Karpas-422 (cell line): ENCODE data around the gene RPL15. TPM values are rescaled to one million over a fixed set of nuclear protein-coding genes. Genes with fewer than 3 reads are reported as not detected.
"Not testable (repeated sequence)": the region's sequence is repeated elsewhere in the genome, so short reads cannot be mapped to it uniquely, and the experiment has no call there.

ENCODE experiments used
- DNase-seq: peaks from one replicate; pipeline ENCODE4 v3.0.0-alpha.2; 2015
- H2AFZ ChIP-seq: fragments of 200-600 bp; sonication (generic); 2 replicates; pipeline ENCODE4 v1.6.1; 2014; ENCODE audit warnings: antibody characterized with exemption, low read length, mixed read lengths
- H3K27ac ChIP-seq: fragments of 200-600 bp; sonication (generic); 2 replicates; pipeline ENCODE4 v1.5.1; 2014; ENCODE audit warnings: mild to moderate bottlenecking, low read length, moderate library complexity
- H3K27me3 ChIP-seq: fragments of 200-600 bp; sonication (generic); 2 replicates; pipeline ENCODE4 v1.6.1; 2014; ENCODE audit warnings: low read length, mixed read lengths
- H3K36me3 ChIP-seq: fragments of 200-600 bp; sonication (generic); 2 replicates; pipeline ENCODE4 v1.6.1; 2014; ENCODE audit warnings: low read length, mixed read lengths; ENCODE audit not compliant: insufficient read depth
- H3K4me1 ChIP-seq: fragments of 200-600 bp; sonication (generic); 2 replicates; pipeline ENCODE4 v1.6.1; 2014; ENCODE audit warnings: mild to moderate bottlenecking, low read length, mixed read lengths
- H3K4me2 ChIP-seq: fragments of 200-600 bp; sonication (generic); 2 replicates; pipeline ENCODE4 v1.6.1; 2014; ENCODE audit warnings: low read length, low read depth, mild to moderate bottlenecking; ENCODE audit not compliant: poor library complexity, severe bottlenecking
- H3K4me3 ChIP-seq: fragments of 200-600 bp; sonication (generic); 2 replicates; pipeline ENCODE4 v1.5.1; 2014; ENCODE audit warnings: mild to moderate bottlenecking, antibody characterized with exemption, low read length, mixed read lengths
- H3K79me2 ChIP-seq: fragments of 200-600 bp; sonication (generic); 2 replicates; pipeline ENCODE4 v1.6.1; 2014; ENCODE audit warnings: mild to moderate bottlenecking, low read length, mixed read lengths
- H3K9ac ChIP-seq: fragments of 200-600 bp; sonication (generic); 2 replicates; pipeline ENCODE4 v1.6.0; 2014; ENCODE audit warnings: low read length
- H3K9me2 ChIP-seq: fragments of 200-600 bp; sonication (generic), shearing (Covaris generic); replicated peaks from 2 replicates; pipeline ENCODE4 v1.6.0; 2014; ENCODE audit warnings: mild to moderate bottlenecking, low read length, moderate library complexity; ENCODE audit not compliant: insufficient read depth
- H3K9me3 ChIP-seq: fragments of 300-700, 200-600 bp; sonication (generic); 2 replicates; pipeline ENCODE4 v1.6.1; 2014; ENCODE audit warnings: low read length, mixed read lengths
- H4K20me1 ChIP-seq: fragments of 200-600 bp; sonication (generic); 2 replicates; pipeline ENCODE4 v1.6.1; 2014; ENCODE audit warnings: mild to moderate bottlenecking, antibody characterized with exemption, low read length, low read depth; ENCODE audit not compliant: insufficient read depth
- total RNA-seq: library from RNA; depleted of rRNA; stranded (reverse); fragments of >200 nt; shearing (Covaris generic); gene quantifications from 2 replicates; pipeline ENCODE4 v1.2.3, GENCODE V29; 2014; ENCODE audit warnings: low replicate concordance

The RPL15 gene
- total RNA-seq, 1 experiment from 2014 or later = 2,950 TPM

GRCh38 chr3:23874359-23875112, 42.4 kb upstream of the RPL15 start:
- no peaks in the 10 kb centered on the region for H3K9me3 ChIP-seq
- no peaks in the 10 kb centered on the region for H3K27me3 ChIP-seq
- H3K4me3 ChIP-seq = no peak overlapping the region
- no peak overlapping the region for H2AFZ ChIP-seq
- H3K79me2 ChIP-seq = peaks cover 82% of the 10 kb centered on the region
- no peak for DNase-seq
- peaks cover 4% of the 10 kb centered on the region; the same call in 1 of the 2 replicates for H3K36me3 ChIP-seq
- H3K9ac ChIP-seq = no peak overlapping the region
- H3K4me1 ChIP-seq = peaks cover 4% of the 10 kb centered on the region
- H4K20me1 ChIP-seq = peaks cover 17% of the 10 kb centered on the region; the same call in 1 of the 2 replicates
- no peak overlapping the region for H3K27ac ChIP-seq
- H3K4me2 ChIP-seq = no peak overlapping the region
- no peaks in the 10 kb centered on the region for H3K9me2 ChIP-seq

DNA sequence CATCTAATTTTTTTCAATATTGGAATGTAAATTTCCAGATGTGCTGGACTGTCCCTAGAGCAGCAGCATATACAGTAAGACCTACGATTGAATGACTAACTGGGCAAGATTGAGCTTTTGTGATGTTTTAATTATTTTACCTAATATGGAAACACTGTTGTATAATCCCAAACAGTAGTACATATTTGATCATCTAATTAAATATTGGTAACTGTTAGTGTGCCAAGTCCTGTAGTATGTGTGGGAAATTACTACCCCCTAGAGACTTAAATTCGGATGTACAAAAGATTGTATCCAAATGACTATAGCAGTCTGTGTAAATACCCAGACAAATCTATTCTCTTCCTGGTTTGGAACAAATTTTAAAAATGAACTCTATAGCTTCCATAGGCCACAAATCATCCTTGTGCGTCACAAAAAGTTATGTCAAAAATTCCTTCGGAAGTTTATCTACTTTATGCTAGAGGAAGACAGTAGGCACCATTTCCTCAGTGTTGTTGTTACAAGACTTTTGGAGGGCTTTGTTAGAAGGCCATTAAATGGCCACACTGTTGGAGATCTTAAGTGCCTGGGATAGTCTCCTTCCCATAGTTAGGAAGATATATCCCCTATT, 41.7 kb upstream of the RPL15 start:
- no peak overlapping the region for H3K4me2 ChIP-seq
- H3K79me2 ChIP-seq = peaks cover 81% of the 10 kb centered on the region

DNA sequence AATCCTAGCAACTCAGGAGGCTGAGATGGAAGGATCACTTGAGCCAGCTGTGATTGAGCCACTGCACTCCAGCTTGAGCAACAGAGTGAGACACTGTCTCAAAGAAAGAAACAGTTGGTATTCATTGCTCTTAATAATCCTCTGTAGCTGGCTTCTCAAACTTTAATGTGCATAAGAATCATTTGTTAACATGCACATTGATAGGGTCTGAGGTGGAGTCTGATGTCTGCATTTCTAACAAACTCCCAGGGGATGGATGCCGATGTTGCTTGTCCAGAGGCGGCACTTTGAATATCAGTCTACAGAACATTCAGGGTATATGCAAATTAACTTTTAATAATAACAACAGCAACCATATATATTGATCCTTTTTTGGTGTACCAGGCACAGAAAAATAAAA, 40.0 kb upstream of the RPL15 start:
- peaks cover 4% of the 10 kb centered on the region; the same call in 1 of the 2 replicates for H3K36me3 ChIP-seq
- no peaks in the 10 kb centered on the region for H3K27me3 ChIP-seq
- H3K4me2 ChIP-seq = no peak overlapping the region
- H3K9ac ChIP-seq = no peak overlapping the region
- peaks cover 17% of the 10 kb centered on the region; the same call in 1 of the 2 replicates for H4K20me1 ChIP-seq
- no peaks in the 10 kb centered on the region for H3K9me3 ChIP-seq
- DNase-seq = no peak
- no peak overlapping the region for H3K27ac ChIP-seq
- H3K9me2 ChIP-seq = no peaks in the 10 kb centered on the region
- H3K4me3 ChIP-seq = no peak overlapping the region
- no peak overlapping the region for H2AFZ ChIP-seq
- peaks cover 4% of the 10 kb centered on the region for H3K4me1 ChIP-seq
- peaks cover 95% of the 10 kb centered on the region for H3K79me2 ChIP-seq

More for the DNA sequence above, 41.7 kb upstream of the RPL15 start:
- Histone ChIP-seq H3K4me1 (peaks cover 4% of the 10 kb centered on the region), H3K9me3 (no peaks in the 10 kb centered on the region), H3K27me3 (no peaks in the 10 kb centered on the region), H4K20me1 (peaks cover 17% of the 10 kb centered on the region; the same call in 1 of the 2 replicates), H3K9ac (no peak overlapping the region), H3K36me3 (peaks cover 4% of the 10 kb centered on the region; the same call in 1 of the 2 replicates), H2AFZ (no peak overlapping the region), H3K9me2 (no peaks in the 10 kb centered on the region), H3K4me3 (no peak overlapping the region), H3K27ac (no peak overlapping the region)
- no peak for DNase-seq

- H3K9me2 ChIP-seq = no peaks in the 10 kb centered on the region
- H3K9ac ChIP-seq = no peak overlapping the region
- no peaks in the 10 kb centered on the region for H3K27me3 ChIP-seq
- H3K4me2 ChIP-seq = no peak overlapping the region
- no peak overlapping the region for H3K27ac ChIP-seq
- H3K4me3 ChIP-seq = no peak overlapping the region
- no peaks in the 10 kb centered on the region for H3K9me3 ChIP-seq
- H3K36me3 ChIP-seq = peaks cover 4% of the 10 kb centered on the region; the same call in 1 of the 2 replicates
- DNase-seq = no peak
- H3K4me1 ChIP-seq = peaks cover 4% of the 10 kb centered on the region
- H4K20me1 ChIP-seq = peaks cover 17% of the 10 kb centered on the region; the same call in 1 of the 2 replicates
- peaks cover 96% of the 10 kb centered on the region for H3K79me2 ChIP-seq
- H2AFZ ChIP-seq = no peak overlapping the region
Observed at GRCh38 chr3:23877329-23877980, 39.5 kb upstream of the RPL15 start.

DNA sequence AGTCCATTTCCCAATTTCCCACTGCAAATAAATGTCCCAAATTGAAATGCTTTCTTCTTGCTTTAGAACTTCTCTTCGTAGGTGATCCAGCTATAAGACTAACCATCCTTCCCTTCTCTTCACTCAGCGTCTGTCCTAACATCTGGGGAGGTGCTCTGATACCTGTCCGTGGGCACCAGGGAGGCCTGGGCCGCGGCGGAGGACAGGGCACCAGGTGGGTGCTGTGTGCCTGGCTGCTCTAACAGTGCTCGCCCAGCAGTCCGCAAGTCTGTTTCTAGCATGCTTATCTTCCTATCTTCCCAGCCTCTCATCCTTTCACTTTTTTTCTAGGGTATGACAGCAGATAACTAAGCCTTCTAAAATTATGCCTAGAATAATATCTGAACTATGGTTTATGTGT, 37.4 kb upstream of the RPL15 start:
- no peak overlapping the region for H3K9ac ChIP-seq
- no peaks in the 10 kb centered on the region for H3K27me3 ChIP-seq
- no peak overlapping the region for H3K4me3 ChIP-seq
- H3K9me2 ChIP-seq = no peaks in the 10 kb centered on the region
- H3K9me3 ChIP-seq = no peaks in the 10 kb centered on the region
- peaks cover 97% of the 10 kb centered on the region for H3K79me2 ChIP-seq
- peaks cover 4% of the 10 kb centered on the region for H3K4me1 ChIP-seq
- no peak overlapping the region for H2AFZ ChIP-seq
- H3K36me3 ChIP-seq = peaks cover 4% of the 10 kb centered on the region; the same call in 1 of the 2 replicates
- DNase-seq = no peak
- H3K27ac ChIP-seq = no peak overlapping the region
- no peak overlapping the region for H3K4me2 ChIP-seq
- peaks cover 17% of the 10 kb centered on the region; the same call in 1 of the 2 replicates for H4K20me1 ChIP-seq

- Histone ChIP-seq H3K27me3 (no peaks in the 10 kb centered on the region), H3K4me1 (peaks cover 4% of the 10 kb centered on the region), H3K4me3 (no peak overlapping the region), H3K27ac (no peak overlapping the region), H4K20me1 (peaks cover 7% of the 10 kb centered on the region; the same call in 1 of the 2 replicates), H3K9me3 (no peaks in the 10 kb centered on the region), H3K9ac (no peak overlapping the region), H3K36me3 (peaks cover 4% of the 10 kb centered on the region; the same call in 1 of the 2 replicates), H3K79me2 (peaks cover 97% of the 10 kb centered on the region), H3K4me2 (no peak overlapping the region), H2AFZ (no peak overlapping the region), H3K9me2 (no peaks in the 10 kb centered on the region)
- DNase-seq = no peak
Observed at GRCh38 chr3:23880703-23881339, 36.1 kb upstream of the RPL15 start.

- H4K20me1 ChIP-seq, H3K4me3 ChIP-seq: not testable (repeated sequence)
- peaks cover 97% of the 10 kb centered on the region for H3K79me2 ChIP-seq
Observed at GRCh38 chr3:23881993-23882392, 34.9 kb upstream of the RPL15 start.

More at GRCh38 chr3:23881993-23882392, 34.9 kb upstream of the RPL15 start:
- H3K4me1 ChIP-seq, H3K9me2 ChIP-seq, H2AFZ ChIP-seq, H3K27me3 ChIP-seq, H3K27ac ChIP-seq, H3K9me3 ChIP-seq, H3K36me3 ChIP-seq, H3K4me2 ChIP-seq, H3K9ac ChIP-seq, DNase-seq: not testable (repeated sequence)
